Adipose tissue (tissue), 3 donors: ENCODE data around the gene ZBED1. TPM values are rescaled to one million over a fixed set of nuclear protein-coding genes. Genes with fewer than 3 reads are reported as not detected.
"Not testable (repeated sequence)": the region's sequence is repeated elsewhere in the genome, so short reads cannot be mapped to it uniquely, and the experiment has no call there.

ENCODE experiments used
- H3K27ac ChIP-seq: one replicate; pipeline ENCODE4 v1.5.1; 2013; ENCODE audit warnings: low read depth, low read length
- WGBS, 3 donors: extraction: QIAGEN DNeasy Blood & Tissue Kit; methylation state at CpG; one replicate each; pipeline ENCODE4 v1.1.7; 2013; 5-methylcytosine and 5-hydroxymethylcytosine counted together
- polyA plus RNA-seq, 3 donors: library from polyadenylated mRNA; stranded (reverse); fragments of 200-250 nt; gene quantifications; one replicate each; pipeline ENCODE4 v1.2.3, GENCODE V29; 2013
- donor health status: healthy with polysubstance abuse.
- donor health status: Bipolar disorder and iron deficiency.
- donor health status: healthy.

Gene ZBED1
- polyA plus RNA-seq, 3 donors = 16.5 to 27.9 (median 20.5) TPM

- 85 to 93% (median 88%) methylated on average over 23 to 31 of the region's 31 CpGs for WGBS, 3 donors
- H3K27ac ChIP-seq = no peak overlapping the region
Measured at GRCh38 chrX:2463973-2464676, 36.7 kb downstream of the ZBED1 start.

GRCh38 chrX:2463481-2463880 is 37.3 kb downstream of the ZBED1 start:
- not testable (repeated sequence) for H3K27ac ChIP-seq
- 72 to 89% (median 74%) methylated on average over 10 of the region's 10 CpGs for WGBS, 3 donors

- H3K27ac ChIP-seq = no peak overlapping the region
- WGBS, 3 donors = 90 to 93% (median 92%) methylated on average over 3 of the region's 3 CpGs
Measured at GRCh38 chrX:2462780-2463179, 38.0 kb downstream of the ZBED1 start.

- H3K27ac ChIP-seq = no peak overlapping the region
- 33 to 62% (median 62%) methylated on average over 5 of the region's 5 CpGs for WGBS, 3 donors
Measured at GRCh38 chrX:2462074-2462473, 38.7 kb downstream of the ZBED1 start.

- WGBS, 3 donors = 77 to 93% (median 89%) methylated on average over 8 of the region's 8 CpGs
- no peak overlapping the region for H3K27ac ChIP-seq
Measured at GRCh38 chrX:2461711-2462016, 39.1 kb downstream of the ZBED1 start.

- 64 to 84% (median 78%) methylated on average over 15 to 17 of the region's 17 CpGs for WGBS, 3 donors
- not testable (repeated sequence) for H3K27ac ChIP-seq
Measured at GRCh38 chrX:2460821-2461710, 39.7 kb downstream of the ZBED1 start.

- WGBS, 3 donors = 87 to 95% (median 90%) methylated on average over 10 of the region's 10 CpGs
- not testable (repeated sequence) for H3K27ac ChIP-seq
Measured at GRCh38 chrX:2460048-2460447, 40.7 kb downstream of the ZBED1 start.

- WGBS, 3 donors = 90 to 96% (median 91%) methylated on average over 6 of the region's 6 CpGs
- H3K27ac ChIP-seq = no peak overlapping the region
Measured at GRCh38 chrX:2458309-2458708, 42.5 kb downstream of the ZBED1 start.

- 91 to 95% (median 92%) methylated on average over 26 of the region's 26 CpGs for WGBS, 3 donors
- H3K27ac ChIP-seq = no peak overlapping the region
Measured at GRCh38 chrX:2457289-2458133, 43.3 kb downstream of the ZBED1 start.

GRCh38 chrX:2456091-2456490 is 44.7 kb downstream of the ZBED1 start:
- 85 to 96% (median 95%) methylated on average over 8 of the region's 8 CpGs for WGBS, 3 donors
- H3K27ac ChIP-seq = not testable (repeated sequence)

GRCh38 chrX:2454620-2455019 is 46.2 kb downstream of the ZBED1 start:
- 92 to 97% (median 93%) methylated on average over 9 of the region's 9 CpGs for WGBS, 3 donors
- H3K27ac ChIP-seq = not testable (repeated sequence)

- H3K27ac ChIP-seq = no peak overlapping the region
- 92 to 96% (median 95%) methylated on average over 4 of the region's 4 CpGs for WGBS, 3 donors
Measured at GRCh38 chrX:2452799-2453198, 48.0 kb downstream of the ZBED1 start.

GRCh38 chrX:2452317-2452784 is 48.4 kb downstream of the ZBED1 start:
- no peak overlapping the region for H3K27ac ChIP-seq
- WGBS, 3 donors = 95 to 97% (median 96%) methylated on average over 22 of the region's 22 CpGs

GRCh38 chrX:2451501-2452316 is 49.1 kb downstream of the ZBED1 start:
- no peak overlapping the region for H3K27ac ChIP-seq
- WGBS, 3 donors = 77 to 83% (median 78%) methylated on average over 25 of the region's 25 CpGs

GRCh38 chrX:2450681-2451080 is 50.1 kb downstream of the ZBED1 start:
- no peak overlapping the region for H3K27ac ChIP-seq
- 73 to 82% (median 76%) methylated on average over 5 of the region's 5 CpGs for WGBS, 3 donors

- WGBS, 3 donors = 89 to 94% (median 94%) methylated on average over 12 to 13 of the region's 13 CpGs
- no peak overlapping the region for H3K27ac ChIP-seq
Measured at GRCh38 chrX:2449135-2449886, 51.5 kb downstream of the ZBED1 start.

GRCh38 chrX:2447484-2447883 is 53.3 kb downstream of the ZBED1 start:
- 97 to 100% (median 98%) methylated on average over 1 to 2 of the region's 2 CpGs for WGBS, 3 donors
- no peak overlapping the region for H3K27ac ChIP-seq
